ENCODE results near the gene KLHDC8A. TPM values are rescaled to one million over a fixed set of nuclear protein-coding genes. Genes with fewer than 3 reads are reported as not detected.

Gene KLHDC8A
- total RNA-seq, 1 donor from 2014 or later: 0.27 TPM

- Histone ChIP-seq H3K27me3 (ENCODE audit: low read depth) (no peaks in the 10 kb centered on the region), H3K4me1 (peaks cover 18% of the 10 kb centered on the region), H3K4me3 (no peak overlapping the region), H3K36me3 (peaks cover 56% of the 10 kb centered on the region), H3K27ac (replicated peaks) (no peak overlapping the region), H3K9me3 (replicated peaks) (no peaks in the 10 kb centered on the region)
- intact Hi-C loops (cut with micrococcal nuclease): no loop called here
- no peak for TF ChIP-seq CTCF (IDR thresholded peaks at IDR 0.05; ENCODE audit: borderline replicate concordance)
- no peak for DNase-seq
Observed at GRCh38 chr1:205309741-205310140, 47.0 kb downstream of the KLHDC8A start.

GRCh38 chr1:205306929-205307566, 49.7 kb downstream of the KLHDC8A start:
- Histone ChIP-seq H3K4me1 (no peaks in the 10 kb centered on the region), H3K27ac (replicated peaks) (no peak overlapping the region), H3K4me3 (no peak overlapping the region), H3K27me3 (ENCODE audit: low read depth) (no peaks in the 10 kb centered on the region), H3K36me3 (peaks cover 77% of the 10 kb centered on the region), H3K9me3 (replicated peaks) (no peaks in the 10 kb centered on the region)
- intact Hi-C loops (cut with micrococcal nuclease): no loop called here
- DNase-seq: no peak
- TF ChIP-seq CTCF (IDR thresholded peaks at IDR 0.05; ENCODE audit: borderline replicate concordance): no peak

- no peaks in the 10 kb centered on the region for H3K9me3 ChIP-seq (replicated peaks)
- no peak for TF ChIP-seq CTCF (IDR thresholded peaks at IDR 0.05; ENCODE audit: borderline replicate concordance)
- H3K27me3 ChIP-seq (ENCODE audit: low read depth): no peaks in the 10 kb centered on the region
- no peak for DNase-seq
- H3K4me1 ChIP-seq: peaks cover 6% of the 10 kb centered on the region
- intact Hi-C loops (cut with micrococcal nuclease): no loop called here
- H3K4me3 ChIP-seq: no peak overlapping the region
- peaks cover 58% of the 10 kb centered on the region for H3K36me3 ChIP-seq
- no peak overlapping the region for H3K27ac ChIP-seq (replicated peaks)
Observed at GRCh38 chr1:205304695-205305070, 52.0 kb downstream of the KLHDC8A start.

DNA sequence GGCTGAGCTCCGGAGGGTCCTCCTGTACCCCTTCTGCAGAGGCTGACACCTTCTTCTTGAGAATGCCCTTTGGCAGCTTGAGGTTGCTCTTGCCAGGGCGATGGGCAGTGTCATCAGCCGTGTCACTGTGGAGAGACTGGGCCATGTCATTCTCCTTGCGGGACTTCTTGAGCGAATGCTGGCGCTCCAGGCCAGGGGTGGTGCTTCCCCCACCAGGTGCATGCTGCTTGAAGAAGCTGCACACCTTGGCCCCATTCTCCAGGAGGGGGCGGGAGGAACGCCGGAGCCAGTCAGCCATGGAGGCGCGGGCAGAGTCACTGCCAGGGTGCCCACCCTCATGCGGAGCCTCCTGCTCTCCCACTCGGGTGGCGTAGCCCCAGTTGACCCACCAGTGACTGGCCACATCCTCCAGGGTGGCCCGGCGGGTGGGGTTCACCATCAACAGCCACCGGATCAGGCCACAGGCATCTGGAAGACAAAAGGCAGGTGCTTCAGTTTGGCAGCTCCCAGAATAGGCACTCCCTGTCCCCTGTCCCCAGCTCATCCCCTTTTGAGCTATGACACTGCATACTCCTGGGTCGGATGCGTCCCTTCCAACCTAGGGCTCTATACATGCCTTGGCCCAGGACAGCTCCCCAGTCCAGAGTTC, 52.6 kb downstream of the KLHDC8A start:
- Histone ChIP-seq H3K36me3 (peaks cover 57% of the 10 kb centered on the region), H3K4me1 (peaks cover 6% of the 10 kb centered on the region), H3K9me3 (replicated peaks) (no peaks in the 10 kb centered on the region), H3K4me3 (no peak overlapping the region), H3K27me3 (ENCODE audit: low read depth) (no peaks in the 10 kb centered on the region), H3K27ac (replicated peaks) (no peak overlapping the region)
- no peak for TF ChIP-seq CTCF (IDR thresholded peaks at IDR 0.05; ENCODE audit: borderline replicate concordance)
- intact Hi-C loops (cut with micrococcal nuclease): no loop called here
- no peak for DNase-seq

DNA sequence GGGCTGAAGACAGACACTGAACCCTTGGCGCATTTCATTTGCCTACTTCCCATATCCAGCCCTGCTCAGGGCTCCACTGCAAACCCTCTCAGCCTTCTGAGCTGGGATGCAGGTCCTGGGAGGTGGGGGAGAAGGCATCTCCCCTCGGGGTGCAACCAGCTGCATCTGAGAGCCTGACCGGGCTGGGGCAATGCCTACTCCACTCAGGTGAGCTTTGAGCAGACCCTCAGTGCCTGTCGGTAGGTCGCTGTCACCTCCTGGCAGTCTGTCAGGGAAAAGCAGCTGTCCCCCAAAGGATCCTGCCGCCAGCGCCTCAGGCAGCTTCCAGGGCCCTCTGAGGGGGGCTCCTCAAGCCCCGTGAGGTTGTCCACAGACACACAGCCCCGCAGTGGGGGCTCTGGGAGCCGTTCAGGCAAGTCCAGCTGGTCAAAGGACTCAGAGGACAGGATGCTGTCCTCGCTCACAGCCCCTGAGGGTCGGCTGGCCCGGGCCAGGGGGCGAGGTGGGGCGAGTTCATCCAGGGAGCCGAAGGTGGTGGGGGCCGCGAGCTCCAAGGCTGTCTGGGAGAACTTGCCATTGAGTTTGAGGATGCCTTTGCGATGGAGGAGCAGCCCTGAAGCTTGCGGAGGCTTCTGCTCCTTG, 53.4 kb downstream of the KLHDC8A start:
- H3K27me3 ChIP-seq (ENCODE audit: low read depth): no peaks in the 10 kb centered on the region
- H3K4me3 ChIP-seq: no peak overlapping the region
- intact Hi-C loops (cut with micrococcal nuclease): no loop called here
- no peak for TF ChIP-seq CTCF (IDR thresholded peaks at IDR 0.05; ENCODE audit: borderline replicate concordance)
- no peaks in the 10 kb centered on the region for H3K9me3 ChIP-seq (replicated peaks)
- peaks cover 55% of the 10 kb centered on the region for H3K36me3 ChIP-seq
- peaks cover 6% of the 10 kb centered on the region for H3K4me1 ChIP-seq
- no peak for DNase-seq
- no peak overlapping the region for H3K27ac ChIP-seq (replicated peaks)

All from left ventricle myocardium inferior (tissue), 1 donor.